ENCODE data around the gene ZNF296. TPM values are rescaled to one million over a fixed set of nuclear protein-coding genes. Genes with fewer than 3 reads are reported as not detected.

The ZNF296 gene
- total and polyA plus RNA-seq, 2 of the 13 experiments (the other 11 are each of a cell fraction or from before 2014, with no cell fraction given): 0.26 to 0.62 TPM

GRCh38 chr19:45038931-45039893, 37.1 kb downstream of the ZNF296 start, which contains the start of gene CLASRP (continued):
- TF ChIP-seq, protein P1, sequence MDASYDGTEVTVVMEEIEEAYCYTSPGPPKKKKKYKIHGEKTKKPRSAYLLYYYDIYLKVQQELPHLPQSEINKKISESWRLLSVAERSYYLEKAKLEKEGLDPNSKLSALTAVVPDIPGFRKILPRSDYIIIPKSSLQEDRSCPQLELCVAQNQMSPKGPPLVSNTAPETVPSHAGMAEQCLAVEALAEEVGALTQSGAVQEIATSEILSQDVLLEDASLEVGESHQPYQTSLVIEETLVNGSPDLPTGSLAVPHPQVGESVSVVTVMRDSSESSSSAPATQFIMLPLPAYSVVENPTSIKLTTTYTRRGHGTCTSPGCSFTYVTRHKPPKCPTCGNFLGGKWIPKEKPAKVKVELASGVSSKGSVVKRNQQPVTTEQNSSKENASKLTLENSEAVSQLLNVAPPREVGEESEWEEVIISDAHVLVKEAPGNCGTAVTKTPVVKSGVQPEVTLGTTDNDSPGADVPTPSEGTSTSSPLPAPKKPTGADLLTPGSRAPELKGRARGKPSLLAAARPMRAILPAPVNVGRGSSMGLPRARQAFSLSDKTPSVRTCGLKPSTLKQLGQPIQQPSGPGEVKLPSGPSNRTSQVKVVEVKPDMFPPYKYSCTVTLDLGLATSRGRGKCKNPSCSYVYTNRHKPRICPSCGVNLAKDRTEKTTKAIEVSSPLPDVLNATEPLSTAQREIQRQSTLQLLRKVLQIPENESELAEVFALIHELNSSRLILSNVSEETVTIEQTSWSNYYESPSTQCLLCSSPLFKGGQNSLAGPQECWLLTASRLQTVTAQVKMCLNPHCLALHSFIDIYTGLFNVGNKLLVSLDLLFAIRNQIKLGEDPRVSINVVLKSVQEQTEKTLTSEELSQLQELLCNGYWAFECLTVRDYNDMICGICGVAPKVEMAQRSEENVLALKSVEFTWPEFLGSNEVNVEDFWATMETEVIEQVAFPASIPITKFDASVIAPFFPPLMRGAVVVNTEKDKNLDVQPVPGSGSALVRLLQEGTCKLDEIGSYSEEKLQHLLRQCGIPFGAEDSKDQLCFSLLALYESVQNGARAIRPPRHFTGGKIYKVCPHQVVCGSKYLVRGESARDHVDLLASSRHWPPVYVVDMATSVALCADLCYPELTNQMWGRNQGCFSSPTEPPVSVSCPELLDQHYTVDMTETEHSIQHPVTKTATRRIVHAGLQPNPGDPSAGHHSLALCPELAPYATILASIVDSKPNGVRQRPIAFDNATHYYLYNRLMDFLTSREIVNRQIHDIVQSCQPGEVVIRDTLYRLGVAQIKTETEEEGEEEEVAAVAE (CRISPR knock-in tag; IDR thresholded peaks at IDR 0.05; ENCODE audit: borderline replicate concordance): 0 out of 2 replicates have a peak, but pooled peaks have one; percentile 47
- TF ChIP-seq TEAD3 (CRISPR knock-in tag; optimal IDR thresholded peaks at IDR 0.05; ENCODE audit: borderline replicate concordance): peak; percentile 4
- no peak for TF ChIP-seq ZNF484 (CRISPR knock-in tag; IDR thresholded peaks at IDR 0.05; ENCODE audit: borderline replicate concordance, low read depth)
- TF ChIP-seq ZSCAN12 (CRISPR knock-in tag; IDR thresholded peaks at IDR 0.05): peak; percentile 52
- TF ChIP-seq XBP1 (CRISPR knock-in tag; IDR thresholded peaks at IDR 0.05): no peak
- no peak for TF ChIP-seq ZMYM3 (CRISPR knock-in tag; IDR thresholded peaks at IDR 0.05)
- TF ChIP-seq ARHGAP35 (CRISPR knock-in tag; IDR thresholded peaks at IDR 0.05; ENCODE audit: borderline replicate concordance): no peak
- TF ChIP-seq ZNF780A (CRISPR knock-in tag; IDR thresholded peaks at IDR 0.05): no peak
- no peak for TF ChIP-seq CC2D1A (CRISPR knock-in tag; IDR thresholded peaks at IDR 0.05)
- 0 out of 2 replicates have a peak, but pooled peaks have one; percentile 40 for TF ChIP-seq TSC22D2 (CRISPR knock-in tag; IDR thresholded peaks at IDR 0.05; ENCODE audit: borderline replicate concordance)
- no peak for TF ChIP-seq ZNF441 (CRISPR knock-in tag; IDR thresholded peaks at IDR 0.05; ENCODE audit: borderline replicate concordance)
- no peak for TF ChIP-seq NONO (IDR thresholded peaks at IDR 0.05)
- TF ChIP-seq NONO (CRISPR knock-in tag; conservative IDR thresholded peaks at IDR 0.05): no peak
- TF ChIP-seq ZNF281 (CRISPR knock-in tag; IDR thresholded peaks at IDR 0.05; ENCODE audit: borderline replicate concordance): peak; percentile 58
- no peak; the same call in 1 of the 2 replicates for TF ChIP-seq CCDC6 (CRISPR knock-in tag; IDR thresholded peaks at IDR 0.05)
- TF ChIP-seq, protein P2, sequence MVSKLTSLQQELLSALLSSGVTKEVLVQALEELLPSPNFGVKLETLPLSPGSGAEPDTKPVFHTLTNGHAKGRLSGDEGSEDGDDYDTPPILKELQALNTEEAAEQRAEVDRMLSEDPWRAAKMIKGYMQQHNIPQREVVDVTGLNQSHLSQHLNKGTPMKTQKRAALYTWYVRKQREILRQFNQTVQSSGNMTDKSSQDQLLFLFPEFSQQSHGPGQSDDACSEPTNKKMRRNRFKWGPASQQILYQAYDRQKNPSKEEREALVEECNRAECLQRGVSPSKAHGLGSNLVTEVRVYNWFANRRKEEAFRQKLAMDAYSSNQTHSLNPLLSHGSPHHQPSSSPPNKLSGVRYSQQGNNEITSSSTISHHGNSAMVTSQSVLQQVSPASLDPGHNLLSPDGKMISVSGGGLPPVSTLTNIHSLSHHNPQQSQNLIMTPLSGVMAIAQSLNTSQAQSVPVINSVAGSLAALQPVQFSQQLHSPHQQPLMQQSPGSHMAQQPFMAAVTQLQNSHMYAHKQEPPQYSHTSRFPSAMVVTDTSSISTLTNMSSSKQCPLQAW (CRISPR knock-in tag; IDR thresholded peaks at IDR 0.05): peak; percentile 95
- no peak for TF ChIP-seq SMARCC2 (IDR thresholded peaks at IDR 0.05)
- TF ChIP-seq JUND (CRISPR knock-in tag; IDR thresholded peaks at IDR 0.05): no peak; the same call in 1 of the 2 replicates
- TF ChIP-seq ZNF784 (CRISPR knock-in tag; IDR thresholded peaks at IDR 0.05; ENCODE audit: borderline replicate concordance): peak; percentile 85
